ENCODE measurements around the gene AGRN. TPM values are rescaled to one million over a fixed set of nuclear protein-coding genes. Genes with fewer than 3 reads are reported as not detected.
A peak's percentile ranks its signal among the peaks of the same experiment; 100 is the strongest.
"Not testable (repeated sequence)": the region's sequence is repeated elsewhere in the genome, so short reads cannot be mapped to it uniquely, and the experiment has no call there.

Gene AGRN
- total RNA-seq, 1 experiment from 2014 or later: 175 TPM

DNA sequence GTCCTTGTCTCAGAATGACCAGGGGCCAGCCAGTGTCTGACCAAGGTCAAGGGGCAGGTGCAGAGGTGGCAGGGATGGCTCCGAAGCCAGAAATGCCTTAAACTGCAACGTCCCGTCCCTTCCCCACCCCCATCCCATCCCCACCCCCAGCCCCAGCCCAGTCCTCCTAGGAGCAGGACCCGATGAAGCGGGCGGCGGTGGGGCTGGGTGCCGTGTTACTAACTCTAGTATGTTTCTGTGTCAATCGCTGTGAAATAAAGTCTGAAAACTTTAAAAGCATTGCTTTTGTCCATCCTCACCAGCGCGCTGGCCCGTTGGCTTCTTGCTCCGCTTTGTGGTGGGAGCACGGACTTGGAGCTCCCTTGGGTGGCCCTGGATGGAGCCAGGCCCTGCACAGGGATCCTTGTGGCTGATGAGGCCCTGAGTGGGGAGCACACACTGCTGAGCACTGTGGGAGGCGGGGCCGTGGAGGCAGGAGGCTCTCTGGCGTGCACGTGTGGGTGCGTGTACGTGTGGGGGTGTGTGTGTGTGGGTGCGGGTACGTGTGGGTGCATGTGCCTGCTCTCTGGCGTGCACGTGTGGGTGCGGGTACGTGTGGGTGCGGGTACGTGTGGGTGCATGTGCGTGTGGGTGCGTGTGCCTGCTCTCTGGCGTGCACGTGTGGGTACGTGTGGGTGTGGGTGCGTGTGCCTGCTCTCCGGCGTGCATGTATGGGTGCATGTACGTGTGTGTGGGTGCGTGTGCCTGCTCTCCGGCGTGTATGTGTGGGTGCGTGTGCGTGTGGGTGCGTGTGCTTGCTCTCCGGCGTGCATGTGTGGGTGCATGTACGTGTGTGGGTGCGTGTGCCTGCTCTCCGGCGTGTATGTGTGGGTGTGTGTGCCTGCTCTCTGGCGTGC, 36.2 kb downstream of the AGRN start:
- no peak overlapping the region for H4K8ac ChIP-seq (replicated peaks; ENCODE audit: insufficient read length, low read depth, low read length)
- H3K79me1 ChIP-seq (ENCODE audit: insufficient read depth, low read depth, low read length, poor library complexity, severe bottlenecking): no peaks in the 10 kb centered on the region
- no peak overlapping the region for H2BK120ac ChIP-seq (ENCODE audit: low read depth, low read length, poor library complexity, severe bottlenecking)
- H3K27me3 ChIP-seq (ENCODE audit: insufficient read depth, low read length): peaks cover 6% of the 10 kb centered on the region; the same call in 1 of the 2 replicates
- H2BK5ac ChIP-seq (ENCODE audit: insufficient read length, low read length): no peak overlapping the region
- peaks cover 8% of the 10 kb centered on the region for H3K23me2 ChIP-seq (ENCODE audit: insufficient read length, low read depth, low read length, poor library complexity, severe bottlenecking)
- H4K5ac ChIP-seq (ENCODE audit: insufficient read length, low read depth, low read length): no peak overlapping the region
- no peak overlapping the region for H3K9ac ChIP-seq (ENCODE audit: extremely low read depth, insufficient read length, low read length)
- no peak overlapping the region for H2BK15ac ChIP-seq (ENCODE audit: low read depth, low read length)
- no peak overlapping the region for H3T11ph ChIP-seq (ENCODE audit: low read length)
- DNase-seq: no peak
- H3K4me2 ChIP-seq (ENCODE audit: insufficient read depth, insufficient read length, low read length): no peak overlapping the region
- no peak overlapping the region for H4K91ac ChIP-seq (ENCODE audit: insufficient read length, low read depth, low read length)
- H3K23ac ChIP-seq (ENCODE audit: insufficient read length, low read depth, low read length): no peak overlapping the region
- H2AFZ ChIP-seq (ENCODE audit: low read length): no peak overlapping the region
- H2BK12ac ChIP-seq (ENCODE audit: insufficient read length, low read depth, low read length): no peak overlapping the region
- H3K4me1 Mint-ChIP-seq: peaks cover 12 to 17% of the 10 kb centered on the region in 2 experiments
- no peaks in the 10 kb centered on the region for H3K9me3 Mint-ChIP-seq
- H3K4me1 ChIP-seq (ENCODE audit: insufficient read depth, low read length): no peaks in the 10 kb centered on the region
- H3K36me3 Mint-ChIP-seq (ENCODE audit: insufficient read depth in 1 of 3, low read depth in 3 of 3): peaks cover 8 to 34% (median 31%) of the 10 kb centered on the region in 3 experiments
- no peaks in the 10 kb centered on the region for H4K20me1 ChIP-seq (ENCODE audit: control insufficient read depth, insufficient read depth, insufficient read length)
- H3K56ac ChIP-seq (ENCODE audit: insufficient read length, low read depth, low read length): no peak overlapping the region
- no peaks in the 10 kb centered on the region; the same call in 1 of the 2 replicates for H3K79me2 ChIP-seq (ENCODE audit: insufficient read depth, low read length)
- H3K18ac ChIP-seq (ENCODE audit: insufficient read length, low read depth, low read length): no peak overlapping the region
- no peak overlapping the region for H3K4ac ChIP-seq (ENCODE audit: low read depth, low read length)
- H3K9me3 ChIP-seq (ENCODE audit: control insufficient read depth, low read depth, low read length): no peaks in the 10 kb centered on the region
- no peak overlapping the region for H2BK20ac ChIP-seq (ENCODE audit: low read depth, low read length, poor library complexity, severe bottlenecking)
- H3K27ac ChIP-seq (ENCODE audit: insufficient read length, low read depth, low read length): no peak overlapping the region
- TF ChIP-seq CTCF (conservative IDR thresholded peaks at IDR 0.05): no peak
- H2AK5ac ChIP-seq (ENCODE audit: insufficient read length, low read length): no peak overlapping the region
- peaks cover 45% of the 10 kb centered on the region for H3K27me3 Mint-ChIP-seq (ENCODE audit: low read depth)
- H3K27ac Mint-ChIP-seq: peak overlapping the region in 1 of 3 experiments; percentile 81; a peak in 2 of 7 replicates
- no CpG with 5 or more reads among the region's 50 CpGs for WGBS (ENCODE audit: extremely low coverage, insufficient read length, low lambda C conversion rate)
- no peak overlapping the region for H3K4me3 Mint-ChIP-seq
- H3K14ac ChIP-seq (ENCODE audit: insufficient read depth, low read length): no peak overlapping the region

- H3K27me3 ChIP-seq (ENCODE audit: insufficient read depth, low read length); H3K56ac ChIP-seq (ENCODE audit: insufficient read length, low read depth, low read length); H2BK120ac ChIP-seq (ENCODE audit: low read depth, low read length, poor library complexity, severe bottlenecking); H4K20me1 ChIP-seq (ENCODE audit: control insufficient read depth, insufficient read depth, insufficient read length); H3K4me2 ChIP-seq (ENCODE audit: insufficient read depth, insufficient read length, low read length); H3K9me3 ChIP-seq (ENCODE audit: control insufficient read depth, low read depth, low read length); H3K4me1 ChIP-seq (ENCODE audit: insufficient read depth, low read length); H2BK5ac ChIP-seq (ENCODE audit: insufficient read length, low read length); H2BK15ac ChIP-seq (ENCODE audit: low read depth, low read length); H3K9ac ChIP-seq (ENCODE audit: extremely low read depth, insufficient read length, low read length); H3K23me2 ChIP-seq (ENCODE audit: insufficient read length, low read depth, low read length, poor library complexity, severe bottlenecking); H3K9me3 Mint-ChIP-seq; H4K5ac ChIP-seq (ENCODE audit: insufficient read length, low read depth, low read length); H3K79me2 ChIP-seq (ENCODE audit: insufficient read depth, low read length); H3K23ac ChIP-seq (ENCODE audit: insufficient read length, low read depth, low read length); H2AFZ ChIP-seq (ENCODE audit: low read length); H3K27ac Mint-ChIP-seq; H2BK20ac ChIP-seq (ENCODE audit: low read depth, low read length, poor library complexity, severe bottlenecking); H3K14ac ChIP-seq (ENCODE audit: insufficient read depth, low read length); H3T11ph ChIP-seq (ENCODE audit: low read length); H3K4ac ChIP-seq (ENCODE audit: low read depth, low read length); H4K91ac ChIP-seq (ENCODE audit: insufficient read length, low read depth, low read length); H3K18ac ChIP-seq (ENCODE audit: insufficient read length, low read depth, low read length); H3K79me1 ChIP-seq (ENCODE audit: insufficient read depth, low read depth, low read length, poor library complexity, severe bottlenecking); H2BK12ac ChIP-seq (ENCODE audit: insufficient read length, low read depth, low read length); H3K27ac ChIP-seq (ENCODE audit: insufficient read length, low read depth, low read length); H2AK5ac ChIP-seq (ENCODE audit: insufficient read length, low read length); H4K8ac ChIP-seq (replicated peaks; ENCODE audit: insufficient read length, low read depth, low read length); DNase-seq: not testable (repeated sequence)
- peaks cover 12 to 17% of the 10 kb centered on the region in 2 experiments for H3K4me1 Mint-ChIP-seq
- peaks cover 2 to 22% (median 20%) of the 10 kb centered on the region in 3 experiments for H3K36me3 Mint-ChIP-seq (ENCODE audit: insufficient read depth in 1 of 3, low read depth in 3 of 3)
- no CpG with 5 or more reads among the region's 15 CpGs for WGBS (ENCODE audit: extremely low coverage, insufficient read length, low lambda C conversion rate)
- peak overlapping the region in 1 of 2 experiments; percentile 86; a peak in 2 of 5 replicates for H3K4me3 Mint-ChIP-seq
- peaks cover 59% of the 10 kb centered on the region for H3K27me3 Mint-ChIP-seq (ENCODE audit: low read depth)
These were observed 37.8 kb downstream of the AGRN start for GRCh38 chr1:1057769-1058087.

Measured in H9 (cell line).